ENCODE data around the gene LRIT3.

LRIT3 gene, protein sequence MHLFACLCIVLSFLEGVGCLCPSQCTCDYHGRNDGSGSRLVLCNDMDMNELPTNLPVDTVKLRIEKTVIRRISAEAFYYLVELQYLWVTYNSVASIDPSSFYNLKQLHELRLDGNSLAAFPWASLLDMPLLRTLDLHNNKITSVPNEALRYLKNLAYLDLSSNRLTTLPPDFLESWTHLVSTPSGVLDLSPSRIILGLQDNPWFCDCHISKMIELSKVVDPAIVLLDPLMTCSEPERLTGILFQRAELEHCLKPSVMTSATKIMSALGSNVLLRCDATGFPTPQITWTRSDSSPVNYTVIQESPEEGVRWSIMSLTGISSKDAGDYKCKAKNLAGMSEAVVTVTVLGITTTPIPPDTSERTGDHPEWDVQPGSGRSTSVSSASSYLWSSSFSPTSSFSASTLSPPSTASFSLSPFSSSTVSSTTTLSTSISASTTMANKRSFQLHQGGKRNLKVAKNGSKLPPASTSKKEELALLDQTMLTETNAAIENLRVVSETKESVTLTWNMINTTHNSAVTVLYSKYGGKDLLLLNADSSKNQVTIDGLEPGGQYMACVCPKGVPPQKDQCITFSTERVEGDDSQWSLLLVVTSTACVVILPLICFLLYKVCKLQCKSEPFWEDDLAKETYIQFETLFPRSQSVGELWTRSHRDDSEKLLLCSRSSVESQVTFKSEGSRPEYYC

DNA sequence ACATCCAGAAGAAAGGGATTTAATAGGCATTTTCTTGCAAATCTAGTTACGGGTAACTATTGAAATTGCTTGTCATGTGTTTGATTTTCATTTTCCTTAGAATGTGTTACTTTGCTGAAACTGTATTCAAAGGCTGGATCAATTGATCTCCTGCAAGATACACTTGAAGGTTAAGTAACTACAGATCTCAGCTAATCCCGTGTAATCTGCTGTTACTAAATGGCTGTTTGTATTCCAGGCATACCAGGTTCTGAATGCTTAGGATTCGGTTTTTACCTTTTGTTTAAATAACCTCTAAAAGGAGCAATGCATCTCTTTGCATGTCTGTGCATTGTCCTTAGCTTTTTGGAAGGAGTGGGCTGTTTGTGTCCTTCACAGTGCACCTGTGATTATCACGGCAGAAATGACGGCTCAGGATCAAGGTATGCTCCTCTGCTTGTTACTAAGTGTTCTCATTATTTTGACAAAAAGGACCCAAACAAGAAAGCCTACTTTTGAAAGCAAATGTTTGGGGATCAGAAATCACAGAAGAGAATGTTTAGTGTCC, at the start of gene LRIT3:
Gene LRIT3, plus strand, starts transcription at position 212 of the 547 bp plus-strand sequence. Its CDS starts 95 bp downstream, at position 307.
- no peak for DNase-seq

DNA sequence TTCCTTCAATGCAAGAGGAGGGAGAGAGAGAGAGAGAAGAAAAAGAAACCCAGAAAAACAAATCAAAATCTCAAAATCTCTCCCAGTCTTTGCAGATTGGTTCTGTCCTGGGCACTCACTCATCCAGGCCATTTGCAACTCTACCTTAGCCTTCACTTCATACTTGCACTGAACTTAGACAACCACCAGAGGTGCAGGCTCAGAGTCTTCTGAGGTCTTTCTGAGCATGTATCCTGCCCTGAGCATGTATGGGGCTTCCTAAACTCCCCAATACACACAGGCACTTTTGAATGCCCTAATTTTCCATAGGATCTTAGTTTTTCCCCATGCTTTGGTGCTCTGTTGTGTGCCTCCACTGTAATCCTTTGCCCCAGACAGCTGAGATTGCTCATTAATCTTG, 49.0 kb upstream of the LRIT3 start:
- DNase-seq = no peak

DNA sequence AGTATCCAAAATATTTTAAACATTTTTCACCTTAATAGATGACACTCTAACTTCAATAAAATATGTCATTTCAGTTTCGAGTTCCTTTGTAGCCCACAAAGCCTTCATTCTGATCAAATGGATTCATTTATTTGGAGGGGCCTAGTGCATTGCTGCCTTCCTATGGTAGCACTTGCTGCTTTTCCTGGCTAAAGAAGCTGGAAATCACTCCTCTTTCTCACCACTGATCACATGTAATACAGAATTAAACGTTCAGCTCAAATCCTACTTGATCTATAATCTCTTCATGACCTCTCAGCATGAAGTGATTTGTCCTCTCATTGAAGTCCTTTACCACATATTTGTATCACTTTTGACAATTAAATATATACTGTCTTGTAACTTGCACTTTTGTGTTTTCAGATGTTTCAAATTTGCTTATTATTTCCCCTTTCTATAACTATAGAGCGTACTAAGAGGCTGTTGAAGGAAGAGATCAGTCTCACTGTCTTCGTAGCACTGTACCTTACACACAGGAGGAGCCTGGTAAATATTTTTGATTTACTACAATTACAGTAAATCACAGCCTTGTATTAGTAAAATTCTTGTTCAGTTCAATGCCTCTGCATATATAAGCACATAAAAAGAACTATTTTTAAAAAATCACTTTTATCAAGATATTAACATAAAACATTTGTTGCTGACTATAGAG, 46.7 kb upstream of the LRIT3 start:
- DNase-seq = no peak

DNA sequence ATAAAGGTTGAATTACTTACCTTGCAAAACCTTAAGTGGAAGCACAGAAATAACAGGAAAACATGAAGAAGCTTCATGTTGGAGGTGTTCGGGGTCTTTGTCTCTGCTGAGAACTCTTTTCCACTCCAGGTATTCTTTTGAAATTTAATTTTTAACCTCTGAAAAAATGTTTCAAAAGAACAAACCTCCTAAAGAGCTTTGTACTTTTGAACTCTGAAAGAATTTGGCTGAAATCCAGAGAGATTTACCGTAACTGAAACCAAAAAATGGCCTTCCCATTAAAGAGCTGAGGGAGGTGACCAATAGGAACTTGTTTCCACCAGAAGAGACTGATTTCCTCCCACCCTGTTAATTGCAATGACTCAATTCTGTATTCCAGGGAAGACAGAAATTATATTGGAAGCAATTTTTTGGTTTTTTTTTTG, 46.0 kb upstream of the LRIT3 start, which contains the start of gene CFI:
Gene CFI, minus strand, starts transcription at position 105 of the 425 bp plus-strand sequence. Its CDS starts 28 bp downstream, at position 77.
- no peak for DNase-seq

DNA sequence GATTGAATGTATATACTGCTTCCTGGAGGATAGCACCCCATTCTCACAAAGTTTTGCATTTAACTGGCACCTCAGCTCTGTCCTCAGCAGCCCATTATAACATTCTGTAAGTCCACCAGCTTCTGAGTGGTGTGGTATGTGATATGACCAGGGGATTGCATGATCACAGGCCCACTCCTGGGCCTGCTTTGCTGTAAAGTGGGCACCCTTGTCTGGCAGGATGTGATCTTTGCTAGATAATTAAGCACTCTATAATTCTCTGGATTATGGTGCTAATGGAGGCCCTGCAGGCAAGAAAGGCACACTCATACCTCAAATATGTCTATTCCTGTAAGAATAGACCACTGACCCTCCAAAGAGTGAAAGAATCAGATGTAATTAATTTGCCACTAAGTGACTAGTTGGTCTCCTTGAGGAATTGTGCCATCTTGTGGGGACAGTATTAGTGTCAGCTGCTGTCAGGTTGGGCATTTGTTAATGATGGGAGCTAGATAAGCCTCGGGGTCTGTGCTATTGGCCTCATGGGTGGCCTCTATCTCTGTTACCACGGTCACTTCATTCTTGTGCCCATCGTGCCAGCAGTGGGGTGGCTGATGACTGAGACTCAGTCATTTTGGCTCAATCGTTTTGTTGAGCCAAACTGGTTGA, 43.9 kb upstream of the LRIT3 start:
- DNase-seq = no peak

DNA sequence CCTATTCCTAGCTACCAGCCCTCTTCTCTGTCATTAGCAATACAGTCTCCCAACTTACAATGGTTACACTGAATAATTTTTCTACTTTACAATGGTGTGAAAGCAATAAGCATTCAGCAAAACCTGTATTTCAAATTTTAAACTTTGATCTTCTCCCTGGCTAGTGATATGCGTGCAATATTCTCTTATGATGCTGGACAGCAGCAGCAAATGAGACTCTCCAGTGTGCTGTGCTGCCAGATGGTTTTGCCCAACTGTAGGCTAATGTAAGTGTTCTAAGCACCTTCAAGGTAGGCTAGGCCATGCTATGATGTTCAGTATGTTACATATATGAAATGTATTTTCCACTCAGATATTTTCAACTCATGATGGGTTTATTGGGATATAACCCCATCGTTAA, 38.3 kb upstream of the LRIT3 start:
- no peak for DNase-seq

DNA sequence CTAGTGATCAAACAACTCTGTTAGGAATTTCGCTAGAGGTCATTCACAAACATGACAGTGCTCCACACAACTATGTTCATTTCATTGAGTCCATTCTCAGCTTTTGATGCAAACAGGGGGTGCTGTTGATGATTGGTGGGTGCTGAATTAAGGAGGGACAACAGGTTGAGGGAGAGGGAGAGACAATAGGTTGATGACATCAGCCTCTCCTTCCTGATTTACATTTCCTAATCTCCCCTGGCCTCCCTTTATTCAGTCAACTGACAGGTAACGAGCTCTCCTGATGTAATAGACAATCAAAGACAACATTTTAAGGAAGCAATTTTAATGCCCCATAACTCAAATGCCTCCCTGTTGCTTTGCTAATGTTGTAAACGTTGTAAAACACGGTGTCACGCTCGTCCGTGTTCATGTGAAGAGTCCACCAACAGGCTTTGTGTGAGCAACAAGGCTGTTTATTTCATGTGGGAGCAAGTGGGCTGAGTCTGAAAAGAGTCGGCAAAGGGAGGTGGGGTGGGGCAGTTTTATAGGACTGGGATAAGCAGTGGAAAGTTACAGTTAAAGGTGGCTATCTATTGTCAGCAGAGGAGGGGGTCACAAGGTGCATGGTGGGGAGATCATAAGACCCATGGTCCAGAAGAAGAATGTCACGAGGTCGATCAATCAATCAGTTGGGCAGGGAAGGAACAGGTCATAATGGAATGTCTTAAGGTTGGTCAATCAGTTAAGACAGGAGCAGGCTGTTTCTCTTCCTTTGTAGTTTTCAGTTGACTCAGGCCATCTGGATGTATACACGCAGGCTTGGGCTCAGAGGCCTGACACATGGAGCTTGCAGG, 37.1 kb upstream of the LRIT3 start:
- no peak for DNase-seq

DNA sequence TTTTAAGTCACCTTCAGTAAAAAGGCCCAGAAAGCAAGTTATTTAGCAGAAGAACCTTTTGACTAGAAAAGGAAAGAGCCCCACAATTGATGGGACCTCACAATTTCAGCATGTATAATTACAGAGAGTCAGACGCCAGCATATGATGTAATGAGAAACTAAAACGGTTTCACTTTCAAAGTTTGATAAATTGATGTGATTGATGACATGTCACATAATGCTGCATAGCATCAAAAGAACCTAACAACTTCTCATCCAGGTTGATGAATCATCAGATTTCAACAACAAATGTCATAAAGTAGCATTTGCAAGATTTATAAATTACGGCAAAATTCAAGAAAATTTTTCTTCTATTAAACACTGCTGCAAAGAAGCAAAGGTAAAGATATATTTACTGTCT, 36.2 kb upstream of the LRIT3 start:
- no peak for DNase-seq

DNA sequence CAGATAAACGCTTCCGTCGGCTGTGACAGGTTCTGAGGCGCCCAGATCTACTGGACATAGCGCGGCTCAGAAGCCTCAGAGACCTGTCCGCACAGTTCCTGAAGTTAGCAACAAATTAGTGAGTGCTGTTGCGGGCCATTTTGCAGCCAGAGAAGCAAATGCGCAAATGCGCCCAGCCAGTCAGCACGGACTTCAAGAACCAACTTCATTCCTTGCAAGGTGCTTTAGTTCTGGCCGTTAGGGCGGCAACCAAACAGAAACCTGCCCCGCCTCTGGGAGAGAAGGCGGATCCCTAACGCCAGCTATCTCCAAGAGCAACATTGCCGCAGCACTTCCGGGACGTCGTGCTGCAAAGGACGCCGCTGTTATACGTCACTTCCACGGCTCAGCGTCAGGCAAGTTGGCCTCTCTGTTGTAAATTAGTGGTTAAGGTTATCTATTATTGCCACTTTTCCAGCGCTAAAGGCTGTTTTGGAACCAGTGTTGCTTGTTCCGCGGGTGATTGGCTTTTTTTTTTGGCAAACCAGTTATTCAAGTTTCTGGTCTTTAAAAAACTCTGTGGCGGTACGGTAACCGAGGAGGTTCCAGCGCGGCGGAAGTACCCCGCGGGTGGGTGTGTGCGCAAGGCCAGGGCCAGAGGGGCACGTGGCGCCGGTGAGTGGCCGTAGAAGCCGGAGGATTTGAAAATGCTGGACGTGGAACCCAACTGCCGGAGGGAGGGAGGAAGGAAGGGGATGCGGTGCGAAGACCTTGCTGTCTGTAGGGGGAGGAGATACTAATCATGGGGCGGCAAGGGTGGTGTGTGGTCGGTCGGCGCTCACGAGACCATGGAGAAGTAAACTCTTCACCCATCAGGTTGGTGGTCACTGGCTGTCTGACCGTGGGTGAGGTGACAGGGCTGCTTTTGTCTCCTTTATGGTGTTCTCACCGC, 32.5 kb upstream of the LRIT3 start, which contains the start of gene GAR1:
Gene GAR1, plus strand, starts transcription at position 612 of the 931 bp plus-strand sequence. CDS start 403 bp downstream, outside the sequence.
- peak; percentile 89 for DNase-seq

DNA sequence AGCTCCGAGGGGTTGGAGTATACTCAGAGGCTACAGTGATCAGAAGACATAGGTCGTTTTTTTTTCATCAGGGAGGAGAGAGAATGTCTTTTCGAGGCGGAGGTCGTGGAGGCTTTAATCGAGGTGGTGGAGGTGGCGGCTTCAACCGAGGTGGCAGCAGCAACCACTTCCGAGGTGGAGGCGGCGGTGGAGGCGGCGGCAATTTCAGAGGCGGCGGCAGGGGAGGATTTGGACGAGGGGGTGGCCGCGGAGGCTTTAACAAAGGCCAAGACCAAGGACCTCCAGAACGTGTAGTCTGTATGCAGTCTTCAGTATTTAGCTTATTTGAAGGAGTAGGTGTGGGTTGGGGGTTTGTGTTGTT, 31.8 kb upstream of the LRIT3 start:
- peak; percentile 27 for DNase-seq

DNA sequence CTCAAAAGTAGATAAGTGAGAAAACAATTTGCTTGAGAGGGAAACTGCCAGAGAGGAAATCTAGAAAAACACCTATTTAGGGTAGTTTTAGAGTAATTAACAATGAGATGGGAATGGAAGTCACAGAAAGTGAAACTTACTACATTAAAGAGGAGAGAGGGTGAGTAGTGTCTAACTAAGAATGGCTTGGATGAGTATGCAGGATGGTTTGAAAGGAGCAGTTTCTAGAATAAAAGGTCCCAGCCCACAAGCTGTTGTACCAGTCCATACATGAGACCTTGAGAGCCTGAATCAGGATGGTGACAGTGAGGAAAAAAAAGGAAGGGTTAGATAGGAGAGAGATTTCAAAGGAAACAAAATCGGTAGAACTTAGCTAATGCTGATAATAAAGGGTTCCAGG, 31.0 kb upstream of the LRIT3 start:
- DNase-seq = no peak

DNA sequence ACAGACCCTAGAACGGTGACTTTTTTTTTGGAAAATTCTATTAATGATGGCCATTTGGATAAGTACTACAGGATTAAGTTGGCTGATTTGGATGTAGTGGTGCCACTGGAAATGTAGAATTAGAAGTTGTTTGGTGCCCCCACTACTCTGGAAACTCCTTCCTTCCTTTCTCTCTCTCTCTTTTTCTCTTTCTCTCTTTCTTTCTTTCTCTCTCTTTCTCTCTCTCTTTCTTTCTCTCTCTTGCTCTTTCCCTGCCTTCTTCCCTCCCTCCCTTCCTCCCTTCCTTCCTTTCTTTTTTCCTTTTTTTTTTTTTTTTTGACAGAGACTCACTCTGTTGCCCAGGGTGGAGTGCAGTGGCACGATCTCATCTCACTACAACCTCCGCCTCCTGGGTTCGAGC, 29.6 kb upstream of the LRIT3 start:
- DNase-seq = no peak

DNA sequence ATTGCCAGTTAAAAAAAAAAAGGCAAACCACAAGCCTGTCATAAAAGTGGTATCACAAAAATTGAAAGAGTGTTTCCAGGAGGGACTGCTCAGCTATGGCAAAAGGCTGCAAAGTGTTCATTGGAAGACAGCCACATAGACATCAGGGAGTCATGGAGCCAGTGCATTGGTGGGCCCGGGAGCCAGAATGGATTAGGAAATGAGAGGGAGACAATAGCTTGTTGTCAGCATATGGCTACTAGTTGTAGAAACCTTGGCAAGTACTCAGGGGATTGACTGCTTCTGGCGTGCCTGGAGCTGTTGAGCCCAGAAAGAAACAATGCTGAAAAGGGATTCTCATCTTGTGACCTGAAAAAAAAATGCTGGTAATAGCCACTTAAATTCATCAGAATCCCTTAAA, 27.3 kb upstream of the LRIT3 start:
- no peak for DNase-seq

DNA sequence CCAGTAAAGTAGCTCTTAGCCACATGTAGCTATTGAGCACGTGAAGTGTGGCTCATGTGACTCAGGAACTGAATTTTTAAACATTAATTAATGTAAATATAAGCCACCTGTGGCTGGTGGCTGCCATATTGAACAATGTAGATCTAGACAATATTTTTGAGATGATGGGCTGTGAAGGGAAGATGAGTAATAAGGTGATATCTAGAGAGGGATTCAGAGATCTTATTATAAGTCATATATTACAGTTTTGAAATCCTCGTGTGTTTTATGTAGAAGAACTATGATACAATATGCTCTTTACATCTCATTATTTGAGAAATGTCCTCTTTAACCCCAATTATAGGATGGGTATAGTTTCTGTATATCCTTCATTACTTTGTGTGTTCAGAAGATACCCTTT, 26.7 kb upstream of the LRIT3 start:
- DNase-seq = no peak

DNA sequence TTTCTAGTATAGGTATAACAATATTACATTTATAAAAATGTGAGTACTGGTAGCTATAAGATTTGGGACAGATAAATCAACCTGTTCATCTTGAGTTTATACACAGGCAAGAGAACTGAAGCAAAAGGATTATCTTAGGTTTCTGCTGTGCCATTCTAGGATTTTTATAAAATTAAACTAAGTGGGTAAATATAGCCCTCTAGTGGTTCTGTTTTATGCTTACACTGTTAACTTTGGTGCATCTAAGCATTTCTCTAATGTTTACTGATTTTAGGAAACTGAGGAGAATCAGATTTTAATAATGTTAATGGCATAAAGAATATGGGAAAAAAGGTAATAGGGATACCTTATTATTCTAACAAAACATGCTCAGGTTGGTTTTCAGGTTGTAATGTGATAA, 21.2 kb upstream of the LRIT3 start:
- no peak for DNase-seq

DNA sequence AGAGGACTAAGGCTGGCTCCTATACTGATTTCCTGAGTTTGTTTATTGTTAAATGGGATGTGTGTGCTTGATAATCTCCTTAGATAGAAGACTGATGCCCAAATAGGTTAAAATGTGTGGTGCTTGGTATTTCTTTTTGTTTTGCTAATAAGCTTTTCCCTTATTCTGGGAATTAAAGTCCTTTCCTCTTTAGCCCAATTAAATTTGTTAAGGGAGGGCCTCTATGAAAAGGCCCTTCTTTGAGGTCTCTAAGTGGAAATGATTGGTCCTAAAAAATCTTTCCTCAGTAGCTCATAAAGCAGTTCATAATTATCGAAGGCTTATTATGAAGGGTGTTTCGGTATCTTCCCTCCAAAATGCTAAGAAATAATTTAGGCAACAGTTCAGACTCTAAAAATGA, 20.2 kb upstream of the LRIT3 start, which contains the start of gene RRH:
Gene RRH, plus strand, starts transcription at position 301 of the 400 bp plus-strand sequence. Its CDS starts 56 bp downstream, at position 357.
- DNase-seq = no peak

DNA sequence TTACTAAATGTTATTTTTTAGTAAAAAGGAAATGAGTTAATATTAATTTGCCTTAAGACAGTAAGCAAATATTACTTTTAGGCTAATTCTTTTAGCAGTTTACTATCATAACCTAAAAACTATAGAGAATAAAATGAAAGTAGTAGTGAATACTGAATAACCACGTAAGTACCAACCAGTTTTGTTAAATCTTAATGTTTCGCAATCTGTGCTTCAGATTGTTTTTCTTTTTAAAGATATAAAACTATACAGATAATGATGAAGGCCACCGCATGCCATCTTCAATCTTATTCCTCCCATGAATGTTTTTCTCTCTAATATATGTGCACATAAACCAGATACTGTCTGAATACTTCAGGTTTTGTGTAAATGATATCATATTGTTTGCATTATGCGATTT, 14.2 kb upstream of the LRIT3 start:
- DNase-seq = no peak

DNA sequence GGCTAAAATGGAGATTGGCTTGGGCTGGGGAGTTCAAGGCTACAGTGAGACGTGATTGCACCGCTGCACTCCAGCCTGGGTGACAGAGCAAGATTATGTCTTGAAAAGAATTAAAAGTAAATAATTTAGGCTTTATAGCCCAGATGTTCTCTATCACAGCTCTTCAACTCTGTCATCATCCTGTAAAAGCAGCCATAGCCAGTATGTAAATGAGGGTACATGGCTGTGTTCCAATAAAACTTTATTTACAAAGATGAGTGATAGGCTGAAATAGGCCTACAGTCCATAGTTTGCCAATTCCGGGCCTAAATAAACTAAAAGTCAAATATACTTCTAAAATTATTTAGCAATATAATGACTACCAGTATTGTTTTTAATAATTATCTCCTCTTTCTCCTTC, 10.9 kb upstream of the LRIT3 start:
- DNase-seq = no peak

DNA sequence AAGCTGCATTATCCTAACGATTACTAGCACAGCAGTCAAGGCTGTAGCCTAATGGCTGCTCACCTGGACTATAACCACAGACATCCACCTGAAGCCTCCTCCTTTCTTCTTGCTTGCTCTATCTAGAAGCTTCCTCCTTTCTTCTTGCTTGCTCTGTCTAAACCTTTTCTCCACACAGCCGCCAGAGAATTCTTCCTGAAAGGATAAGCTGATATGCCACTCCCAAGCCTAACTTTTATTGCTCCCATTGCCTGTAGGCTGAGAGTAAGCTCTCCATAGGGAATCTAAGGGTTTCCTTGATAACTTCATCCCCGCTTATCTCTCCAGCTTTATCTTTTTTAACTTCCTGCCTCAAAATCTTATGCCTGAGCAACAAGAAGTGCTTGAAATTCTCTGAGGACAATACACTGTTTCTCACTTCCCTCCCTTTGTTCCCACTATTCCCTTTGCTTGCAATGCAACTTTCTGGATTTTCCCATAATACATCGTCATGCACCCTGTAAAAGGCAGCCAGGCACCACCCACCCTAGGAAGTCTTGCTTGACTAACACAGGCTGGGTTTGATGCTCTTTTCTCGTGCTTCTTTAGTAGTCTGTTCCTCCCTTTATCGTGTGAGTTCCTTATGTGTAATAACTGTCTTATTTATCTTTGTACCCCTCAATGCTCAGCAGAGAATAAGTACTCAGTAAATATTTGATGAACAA, 1.4 kb upstream of the LRIT3 start:
- DNase-seq = no peak

DNA sequence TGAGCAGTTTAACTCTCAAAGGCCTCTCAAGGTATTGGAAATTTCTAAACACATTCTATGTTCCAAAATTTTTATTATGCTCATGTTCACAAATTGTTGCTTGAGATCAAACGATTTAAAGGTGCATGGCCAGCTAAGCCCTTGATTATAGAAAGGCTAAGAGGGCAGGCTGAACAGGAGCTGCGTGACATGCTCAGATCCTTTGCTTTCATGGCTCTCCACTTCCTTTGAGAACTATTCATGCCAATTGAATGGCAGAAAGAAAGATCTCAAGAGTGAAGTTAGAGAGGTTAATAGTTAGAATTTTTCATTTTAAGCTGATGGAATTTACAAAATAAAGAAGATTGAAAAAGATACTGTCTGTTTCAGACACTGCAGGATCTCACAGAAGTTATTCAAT, 594 bp downstream of the LRIT3 start:
- no peak for DNase-seq

Data from stimulated activated naive CD4-positive, alpha-beta T cell treated with Interleukin-2 at 50 U/mL for 16 hours (primary cell).